Measurements from ENCODE around the gene GTSF1L. TPM values are rescaled to one million over a fixed set of nuclear protein-coding genes. Genes with fewer than 3 reads are reported as not detected.

Gene GTSF1L
- total RNA-seq, 4 donors from 2014 or later, result not detected

DNA sequence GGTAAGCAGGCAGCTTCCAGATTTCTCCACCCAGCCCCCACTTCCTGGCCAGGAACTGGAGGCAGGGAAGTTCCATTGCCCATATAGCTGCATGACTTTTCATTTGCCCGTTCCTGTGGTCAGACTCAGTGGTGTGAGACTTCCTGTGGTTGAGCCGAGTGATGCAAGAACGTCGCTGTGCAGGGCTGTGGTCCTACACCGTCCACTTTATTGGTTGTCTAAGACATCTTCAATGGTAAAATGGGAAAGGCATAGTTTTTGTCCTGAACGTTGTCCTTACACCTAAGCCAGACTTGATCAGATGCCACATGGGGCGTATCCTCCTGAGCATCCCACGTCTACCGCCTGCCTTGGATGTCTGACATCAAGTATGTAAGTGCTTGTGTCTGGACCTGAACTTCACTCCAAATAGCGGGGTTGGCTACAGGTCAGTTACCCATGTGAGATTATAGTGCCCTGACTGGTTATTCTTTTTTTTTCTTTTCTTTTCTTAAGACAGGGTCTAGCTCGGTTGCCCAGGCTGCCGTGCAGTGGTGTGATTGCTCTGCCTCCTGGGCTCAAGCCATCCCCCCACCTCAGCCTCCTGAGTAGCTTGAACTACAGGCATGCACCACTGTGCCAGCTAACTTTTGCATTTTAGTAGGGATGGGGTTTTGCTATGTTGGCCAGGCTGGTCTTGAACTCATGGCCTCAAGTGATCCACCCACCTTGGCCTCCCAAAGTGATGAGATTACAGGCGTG is 25.9 kb upstream of the GTSF1L start:
- Histone ChIP-seq H3K36me3 (no peaks in the 10 kb centered on the region), H3K27me3 (peaks cover 14% of the 10 kb centered on the region), H3K4me1 (no peaks in the 10 kb centered on the region), H3K27ac (no peak overlapping the region), H3K9me3 (no peaks in the 10 kb centered on the region), H3K4me3 (no peak overlapping the region)
- in situ Hi-C loops (cut with MboI; ENCODE audit: low pct_ligation_motif_present in 1 of 4, low pct_unique_long_range_greater_than_20kb in 1 of 4, low sequenced_read_pairs in 3 of 4) (loop anchor here in 2 of 4 donors (5.0 kb wide), 2 partner anchors 325 to 330 kb away; no protein-coding TSS in a partner anchor), intact Hi-C loops (cut with DNase I; ENCODE audit: low total_unique reads) (no loop called here)
- peak; percentile 62 for DNase-seq
- 71 to 86% methylated on average over 1 to 13 of the region's 13 CpGs for WGBS, 2 donors (ENCODE audit: low coverage in 1 of 2)
- TF ChIP-seq EP300 (IDR thresholded peaks at IDR 0.05; ENCODE audit: low read depth) (no peak), POLR2A (IDR thresholded peaks at IDR 0.05) (no peak)

DNA sequence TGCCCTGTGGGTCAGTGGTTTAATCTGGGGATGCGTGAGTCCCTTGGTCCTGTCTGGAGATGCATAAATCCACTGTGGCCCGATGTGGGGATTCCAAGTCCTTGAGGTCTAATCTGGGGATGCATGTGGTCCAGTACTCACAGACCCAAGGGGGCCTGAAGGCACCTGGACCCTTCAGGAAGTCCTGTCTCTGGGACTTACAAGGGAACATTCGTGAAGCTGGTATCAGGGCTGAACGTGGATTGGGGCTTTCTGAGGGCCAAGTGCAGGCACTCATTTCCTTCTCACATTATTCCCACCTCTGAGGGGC is 25.2 kb upstream of the GTSF1L start:
- peaks cover 18% of the 10 kb centered on the region for H3K27me3 ChIP-seq
- intact Hi-C loops (cut with DNase I; ENCODE audit: low total_unique reads), result no loop called here
- no peaks in the 10 kb centered on the region for H3K4me1 ChIP-seq
- 60 to 77% methylated on average over 1 to 4 of the region's 4 CpGs for WGBS, 2 donors (ENCODE audit: low coverage in 1 of 2)
- peak overlapping the region in 2 of 4 donors; percentile 10 to 46 for H3K27ac ChIP-seq
- TF ChIP-seq EP300 (IDR thresholded peaks at IDR 0.05; ENCODE audit: low read depth) (no peak), POLR2AphosphoS5 (IDR thresholded peaks at IDR 0.05) (no peak), POLR2A (IDR thresholded peaks at IDR 0.05) (no peak)
- TF ChIP-seq, protein P1, sequence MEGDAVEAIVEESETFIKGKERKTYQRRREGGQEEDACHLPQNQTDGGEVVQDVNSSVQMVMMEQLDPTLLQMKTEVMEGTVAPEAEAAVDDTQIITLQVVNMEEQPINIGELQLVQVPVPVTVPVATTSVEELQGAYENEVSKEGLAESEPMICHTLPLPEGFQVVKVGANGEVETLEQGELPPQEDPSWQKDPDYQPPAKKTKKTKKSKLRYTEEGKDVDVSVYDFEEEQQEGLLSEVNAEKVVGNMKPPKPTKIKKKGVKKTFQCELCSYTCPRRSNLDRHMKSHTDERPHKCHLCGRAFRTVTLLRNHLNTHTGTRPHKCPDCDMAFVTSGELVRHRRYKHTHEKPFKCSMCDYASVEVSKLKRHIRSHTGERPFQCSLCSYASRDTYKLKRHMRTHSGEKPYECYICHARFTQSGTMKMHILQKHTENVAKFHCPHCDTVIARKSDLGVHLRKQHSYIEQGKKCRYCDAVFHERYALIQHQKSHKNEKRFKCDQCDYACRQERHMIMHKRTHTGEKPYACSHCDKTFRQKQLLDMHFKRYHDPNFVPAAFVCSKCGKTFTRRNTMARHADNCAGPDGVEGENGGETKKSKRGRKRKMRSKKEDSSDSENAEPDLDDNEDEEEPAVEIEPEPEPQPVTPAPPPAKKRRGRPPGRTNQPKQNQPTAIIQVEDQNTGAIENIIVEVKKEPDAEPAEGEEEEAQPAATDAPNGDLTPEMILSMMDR (IDR thresholded peaks at IDR 0.05), result no peak
- no peaks in the 10 kb centered on the region for H3K9me3 ChIP-seq
- no peak overlapping the region for H3K4me3 ChIP-seq
- H3K36me3 ChIP-seq, result no peaks in the 10 kb centered on the region
- in situ Hi-C loops (cut with MboI; ENCODE audit: low pct_ligation_motif_present in 1 of 4, low pct_unique_long_range_greater_than_20kb in 1 of 4, low sequenced_read_pairs in 3 of 4), result loop anchor here in 2 of 4 donors (5.0 kb wide), 2 partner anchors 325 to 330 kb away; no protein-coding TSS in a partner anchor
- DNase-seq, result no peak

DNA sequence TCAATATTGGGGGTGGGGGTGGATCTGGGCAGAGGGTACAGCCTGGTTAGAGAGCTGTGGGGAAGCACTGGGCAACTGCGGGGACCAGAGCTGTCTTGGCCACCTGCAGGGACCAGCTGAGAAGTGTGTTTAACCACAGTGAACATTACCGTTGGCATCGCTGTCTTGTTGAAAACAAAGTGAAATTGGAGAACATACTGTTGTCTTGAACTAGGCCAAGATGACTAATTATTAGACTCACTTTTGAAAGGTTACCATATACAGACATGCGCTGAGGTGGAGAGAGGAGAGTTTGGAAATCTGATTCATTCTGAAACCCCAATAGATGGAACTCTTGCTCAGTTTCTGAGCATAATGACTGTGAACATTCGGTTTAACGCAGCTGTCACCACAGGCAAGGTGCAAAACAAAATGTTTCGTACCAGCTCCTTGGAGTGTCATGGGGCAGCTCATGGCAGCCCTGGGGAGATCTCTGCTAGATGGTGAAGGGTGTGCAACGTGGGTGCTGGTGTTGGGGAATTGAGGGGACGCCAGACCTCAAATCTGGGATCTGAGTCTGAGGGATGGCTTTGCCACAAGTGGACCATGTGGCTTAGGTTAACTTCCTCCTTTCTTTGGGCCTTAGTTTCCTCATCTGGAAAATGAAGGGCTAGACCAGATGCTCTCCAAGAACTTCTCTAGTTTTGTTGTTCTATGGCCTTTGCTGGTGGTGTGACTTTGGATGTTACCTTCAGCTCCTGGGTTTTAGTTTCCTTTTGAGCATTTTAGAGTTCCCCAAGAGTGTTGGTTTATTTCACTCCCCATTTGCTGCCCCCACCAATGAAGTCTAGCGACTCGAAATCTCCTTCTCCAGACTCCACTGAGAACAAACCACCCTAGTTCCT is 24.6 kb upstream of the GTSF1L start:
- Histone ChIP-seq H3K4me3 (no peak overlapping the region), H3K4me1 (no peaks in the 10 kb centered on the region), H3K36me3 (no peaks in the 10 kb centered on the region), H3K27ac (peak overlapping the region in 2 of 4 donors; percentile 10 to 58), H3K27me3 (peaks cover 19% of the 10 kb centered on the region), H3K9me3 (no peaks in the 10 kb centered on the region)
- intact Hi-C loops (cut with DNase I; ENCODE audit: low total_unique reads), result loop anchor here (1.0 kb wide), 1 partner anchor 329 kb away; no protein-coding TSS in a partner anchor
- TF ChIP-seq EP300 (IDR thresholded peaks at IDR 0.05; ENCODE audit: low read depth) (no peak), POLR2AphosphoS5 (IDR thresholded peaks at IDR 0.05) (no peak), POLR2A (IDR thresholded peaks at IDR 0.05) (no peak)
- TF ChIP-seq, protein P1 (IDR thresholded peaks at IDR 0.05), result no peak
- in situ Hi-C loops (cut with MboI; ENCODE audit: low pct_ligation_motif_present in 1 of 4, low pct_unique_long_range_greater_than_20kb in 1 of 4, low sequenced_read_pairs in 3 of 4), result loop anchor here in 2 of 4 donors (5.0 kb wide), 2 partner anchors 326 to 331 kb away; no protein-coding TSS in a partner anchor
- 70 to 73% methylated on average over 4 to 11 of the region's 11 CpGs for WGBS, 2 donors (ENCODE audit: low coverage in 1 of 2)
- peak; percentile 50 for DNase-seq

DNA sequence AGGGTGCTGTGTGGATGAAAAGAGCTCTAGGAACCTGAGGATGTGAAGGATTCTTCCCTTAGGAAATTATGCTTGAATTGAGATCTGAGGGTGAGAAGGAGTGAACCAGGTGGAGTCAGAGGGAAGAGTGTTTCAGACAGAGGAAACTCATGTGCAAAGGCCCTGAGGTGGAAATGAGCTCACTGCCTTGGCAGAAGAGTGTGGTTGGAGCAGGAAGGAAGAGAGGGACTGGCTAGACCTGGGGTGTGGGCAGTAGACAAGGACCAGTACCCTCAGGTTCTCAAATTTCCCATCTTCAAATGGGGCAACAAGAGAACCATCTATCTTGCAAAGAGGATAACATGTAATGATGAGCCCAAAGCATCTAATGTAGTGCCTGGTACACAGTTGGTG is 24.0 kb upstream of the GTSF1L start:
- Histone ChIP-seq H3K27me3 (peaks cover 20% of the 10 kb centered on the region), H3K9me3 (no peaks in the 10 kb centered on the region), H3K4me1 (no peaks in the 10 kb centered on the region), H3K36me3 (no peaks in the 10 kb centered on the region), H3K4me3 (no peak overlapping the region), H3K27ac (peak overlapping the region in 1 of 4 donors; percentile 58)
- in situ Hi-C loops (cut with MboI; ENCODE audit: low pct_ligation_motif_present in 1 of 4, low pct_unique_long_range_greater_than_20kb in 1 of 4, low sequenced_read_pairs in 3 of 4), result loop anchor here in 2 of 4 donors (5.0 kb wide), 2 partner anchors 327 to 332 kb away; no protein-coding TSS in a partner anchor
- TF ChIP-seq EP300 (IDR thresholded peaks at IDR 0.05; ENCODE audit: low read depth) (no peak), POLR2A (IDR thresholded peaks at IDR 0.05) (no peak), POLR2AphosphoS5 (IDR thresholded peaks at IDR 0.05) (no peak)
- TF ChIP-seq, protein P1 (IDR thresholded peaks at IDR 0.05), result no peak
- intact Hi-C loops (cut with DNase I; ENCODE audit: low total_unique reads), result loop anchor here (1.0 kb wide), 1 partner anchor 330 kb away; no protein-coding TSS in a partner anchor
- no peak for DNase-seq

Measured in transverse colon (tissue), 4 donors.